Measurements from ENCODE around the gene HPSE2.

DNA sequence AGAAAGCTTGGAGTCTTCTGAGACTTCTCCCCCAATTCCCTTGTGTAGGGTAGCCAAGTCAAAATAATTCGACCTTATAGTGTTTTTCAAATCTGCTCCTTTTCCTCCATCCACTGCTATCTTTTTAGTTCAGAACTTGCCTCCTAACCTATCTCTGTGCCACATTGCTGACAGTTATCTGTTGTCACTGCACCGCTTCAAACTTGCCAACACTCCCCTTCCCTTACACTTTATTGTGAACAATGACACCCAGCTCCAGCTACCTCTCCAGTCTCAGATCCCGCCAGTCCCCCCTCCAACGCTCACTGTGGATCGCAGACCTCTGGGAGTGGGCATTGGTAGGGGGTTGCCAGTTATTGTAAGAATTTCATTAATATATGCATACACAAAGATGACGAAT, 772.6 kb downstream of the HPSE2 start:
- TF ChIP-seq, protein P1, sequence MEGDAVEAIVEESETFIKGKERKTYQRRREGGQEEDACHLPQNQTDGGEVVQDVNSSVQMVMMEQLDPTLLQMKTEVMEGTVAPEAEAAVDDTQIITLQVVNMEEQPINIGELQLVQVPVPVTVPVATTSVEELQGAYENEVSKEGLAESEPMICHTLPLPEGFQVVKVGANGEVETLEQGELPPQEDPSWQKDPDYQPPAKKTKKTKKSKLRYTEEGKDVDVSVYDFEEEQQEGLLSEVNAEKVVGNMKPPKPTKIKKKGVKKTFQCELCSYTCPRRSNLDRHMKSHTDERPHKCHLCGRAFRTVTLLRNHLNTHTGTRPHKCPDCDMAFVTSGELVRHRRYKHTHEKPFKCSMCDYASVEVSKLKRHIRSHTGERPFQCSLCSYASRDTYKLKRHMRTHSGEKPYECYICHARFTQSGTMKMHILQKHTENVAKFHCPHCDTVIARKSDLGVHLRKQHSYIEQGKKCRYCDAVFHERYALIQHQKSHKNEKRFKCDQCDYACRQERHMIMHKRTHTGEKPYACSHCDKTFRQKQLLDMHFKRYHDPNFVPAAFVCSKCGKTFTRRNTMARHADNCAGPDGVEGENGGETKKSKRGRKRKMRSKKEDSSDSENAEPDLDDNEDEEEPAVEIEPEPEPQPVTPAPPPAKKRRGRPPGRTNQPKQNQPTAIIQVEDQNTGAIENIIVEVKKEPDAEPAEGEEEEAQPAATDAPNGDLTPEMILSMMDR (IDR thresholded peaks at IDR 0.05; ENCODE audit: insufficient read depth, low read length, poor library complexity, severe bottlenecking), result no peak
- no peak for TF ChIP-seq EZH2phosphoT487 (conservative IDR thresholded peaks at IDR 0.05; ENCODE audit: low read length)
